CD4-positive, alpha-beta T cell treated with Interleukin-6 for 4 hours (primary cell): Measurements from ENCODE around the gene SKAP2.

Experiments used
- DNase-seq: peaks from one replicate; pipeline ENCODE4 v3.0.0-alpha.2; 2020; ENCODE audit warnings: mixed read lengths

SKAP2 gene

DNA sequence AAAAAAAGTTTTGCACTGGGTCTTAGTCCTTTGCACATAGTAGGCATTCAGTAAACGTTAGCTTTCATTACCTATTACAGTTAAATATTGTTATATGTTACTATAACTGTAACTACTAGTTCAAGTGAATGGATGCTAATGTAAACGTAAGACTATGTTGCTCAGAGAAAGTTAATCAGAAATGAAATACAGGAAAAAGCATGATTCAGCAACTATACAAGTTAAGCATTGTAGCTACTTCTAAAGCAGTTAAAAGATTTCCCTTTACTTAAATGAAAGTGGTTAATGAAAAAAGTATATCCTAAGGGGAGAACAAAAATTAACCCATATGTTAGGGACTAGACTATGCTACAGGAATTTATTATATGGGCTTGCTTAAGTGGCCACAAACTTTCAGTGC lies 121.2 kb downstream of the SKAP2 start:
- DNase-seq: no peak

- no peak for DNase-seq
Observed at GRCh38 chr7:26735976-26736600, 128.3 kb downstream of the SKAP2 start.

DNA sequence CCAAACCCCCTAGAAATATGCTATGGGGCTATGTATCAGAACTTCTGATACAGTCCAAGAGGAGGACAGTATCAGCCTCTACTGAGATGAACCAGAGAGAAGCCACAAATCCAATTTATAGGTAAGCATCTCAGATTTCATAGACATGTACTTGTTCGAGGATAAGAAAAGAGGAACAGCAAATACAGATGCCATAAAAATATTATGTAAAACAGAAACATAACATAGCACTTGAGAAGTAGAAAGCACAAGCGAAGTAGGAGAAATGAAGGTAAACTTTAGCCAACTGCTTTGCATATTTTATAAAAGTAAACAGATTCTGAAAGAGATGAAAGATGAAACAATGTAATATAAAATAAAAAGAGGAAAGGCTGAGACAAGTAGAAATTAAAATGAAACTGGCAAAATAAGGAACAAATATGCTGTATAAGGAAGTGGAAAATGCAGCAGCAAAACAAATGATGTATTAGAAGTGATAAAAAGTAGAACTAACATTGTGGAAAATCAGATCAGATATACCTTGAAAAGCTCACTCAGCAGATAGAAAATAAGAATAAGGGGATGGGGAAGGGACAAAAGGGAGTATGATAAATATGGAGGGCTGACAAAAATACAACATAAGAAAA lies 135.1 kb downstream of the SKAP2 start:
- DNase-seq: no peak

GRCh38 chr7:26726051-26726450 lies 138.3 kb downstream of the SKAP2 start:
- DNase-seq: no peak

GRCh38 chr7:26724795-26725194 lies 139.6 kb downstream of the SKAP2 start:
- DNase-seq: no peak

DNA sequence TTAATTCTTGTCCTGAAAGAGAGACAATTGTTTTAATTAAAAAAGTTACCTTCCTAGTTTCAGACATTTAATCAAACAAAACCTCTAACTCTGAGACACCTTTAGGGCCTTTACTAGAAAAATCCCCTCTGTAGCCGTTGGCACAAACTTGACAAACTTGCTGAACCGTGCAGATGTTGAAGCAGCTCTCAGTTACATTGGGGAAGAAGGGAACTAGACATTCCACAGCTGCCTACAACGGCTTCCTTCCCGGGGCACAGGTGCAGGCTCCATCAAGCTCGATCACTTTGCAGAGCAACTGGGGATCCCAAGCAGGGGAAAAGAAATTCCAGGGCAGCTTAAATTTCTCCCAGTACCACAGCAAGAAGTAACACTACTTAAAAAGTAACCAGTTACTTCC lies 141.3 kb downstream of the SKAP2 start:
- DNase-seq: no peak

GRCh38 chr7:26721450-26721849 lies 142.9 kb downstream of the SKAP2 start:
- DNase-seq: no peak

DNA sequence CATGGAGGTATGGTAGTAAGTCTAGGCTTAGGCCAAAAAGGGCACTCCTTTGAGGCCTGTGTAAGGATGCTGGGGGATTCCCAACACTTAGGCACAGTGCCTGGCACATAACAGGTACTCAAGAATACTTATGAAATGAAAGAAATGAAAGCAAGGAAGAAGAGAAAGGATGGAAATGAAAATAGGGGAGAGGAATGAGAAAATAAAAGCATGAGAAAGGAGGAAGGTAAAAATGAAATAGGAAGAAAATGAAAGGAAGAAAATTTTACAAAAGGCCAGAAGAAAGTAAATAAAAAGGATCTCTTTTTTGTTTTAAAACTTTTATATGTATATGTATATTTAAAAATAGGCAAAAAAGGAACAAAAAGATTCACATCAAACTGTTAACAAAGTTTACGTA lies 146.3 kb downstream of the SKAP2 start:
- no peak for DNase-seq

GRCh38 chr7:26714438-26714837 lies 150.0 kb downstream of the SKAP2 start:
- DNase-seq: no peak

DNA sequence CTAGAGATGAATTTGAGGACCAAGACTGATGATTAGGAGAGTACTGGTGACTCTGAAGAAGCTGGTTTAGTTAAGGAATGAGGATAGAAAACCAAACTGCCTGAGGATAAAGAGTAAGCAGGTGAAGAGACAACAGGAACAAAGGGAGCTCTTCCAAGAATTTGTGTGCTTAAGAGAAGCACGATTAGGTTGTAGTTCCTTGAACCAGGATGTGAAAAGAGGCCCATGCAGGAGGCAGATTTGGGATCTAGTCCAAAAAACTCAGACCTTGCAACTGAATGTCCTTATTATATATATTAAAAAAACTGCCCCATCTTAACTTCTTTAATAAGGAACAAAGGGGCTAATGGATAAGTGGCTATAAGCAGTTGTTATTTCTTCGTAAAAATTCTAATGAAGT lies 150.4 kb downstream of the SKAP2 start:
- DNase-seq: no peak

GRCh38 chr7:26709210-26709990 lies 155.0 kb downstream of the SKAP2 start:
- DNase-seq: no peak

DNA sequence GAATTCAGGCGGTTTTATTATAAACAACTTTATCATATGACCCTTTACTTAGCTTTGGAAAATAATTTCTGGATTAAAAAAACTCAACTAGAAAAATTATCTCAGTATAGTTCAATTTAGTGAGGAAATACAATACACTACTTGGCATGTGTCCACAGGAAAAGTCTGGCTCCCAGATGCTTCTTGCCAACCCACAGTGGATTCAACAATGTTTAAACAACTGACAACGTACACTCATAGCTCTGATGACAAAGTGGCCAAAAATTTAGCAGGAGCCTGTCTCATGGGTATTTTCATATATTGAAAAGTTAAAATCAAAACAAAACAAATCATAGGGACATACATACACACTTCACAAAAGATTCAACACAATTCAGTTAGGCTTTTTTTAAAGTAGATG lies 158.8 kb downstream of the SKAP2 start:
- no peak for DNase-seq

DNA sequence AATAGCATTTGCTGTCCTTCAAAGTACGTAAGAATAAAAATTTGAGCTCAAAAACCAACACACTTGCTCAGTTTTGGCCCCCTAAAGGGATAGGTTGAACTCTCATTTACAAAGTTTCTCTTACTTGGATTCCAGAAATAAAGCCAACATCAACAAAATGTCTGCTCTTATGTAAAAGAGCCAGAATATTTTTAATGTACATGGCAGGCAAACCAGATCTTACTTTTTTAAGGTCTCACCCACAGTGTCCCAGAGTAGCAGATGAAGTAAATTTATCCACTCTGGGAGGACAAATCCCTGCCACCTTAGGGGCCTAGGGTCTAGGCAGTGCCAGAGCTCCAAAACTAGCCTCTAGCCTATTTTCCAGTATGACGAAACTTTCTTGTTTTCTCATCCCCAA lies 159.6 kb downstream of the SKAP2 start:
- DNase-seq: no peak

DNA sequence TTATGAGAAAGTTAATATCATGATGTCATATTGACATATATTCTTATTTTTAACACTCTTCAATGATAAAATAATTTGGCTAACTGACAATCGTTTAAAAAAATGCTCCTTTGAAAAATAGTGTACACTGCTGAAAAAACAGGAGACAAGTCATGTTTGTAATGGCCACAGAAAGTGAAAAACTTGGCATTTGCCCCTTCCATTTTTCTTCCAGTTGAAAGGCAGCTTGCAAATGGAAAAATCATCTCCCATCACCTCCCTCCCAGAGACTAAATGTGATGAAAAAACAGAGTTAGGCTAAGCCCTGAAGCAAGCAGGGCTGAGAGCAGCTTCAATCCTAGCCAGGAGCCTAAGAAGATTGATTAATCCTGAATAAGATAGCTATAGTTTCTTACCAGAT lies 160.4 kb downstream of the SKAP2 start:
- DNase-seq: no peak

- no peak for DNase-seq
Observed at GRCh38 chr7:26700893-26701292, 163.5 kb downstream of the SKAP2 start.

- DNase-seq: no peak
Observed at GRCh38 chr7:26700386-26700785, 164.0 kb downstream of the SKAP2 start.

GRCh38 chr7:26699766-26700165 lies 164.6 kb downstream of the SKAP2 start:
- no peak for DNase-seq

- no peak for DNase-seq
Observed at GRCh38 chr7:26698806-26699205, 165.6 kb downstream of the SKAP2 start.

DNA sequence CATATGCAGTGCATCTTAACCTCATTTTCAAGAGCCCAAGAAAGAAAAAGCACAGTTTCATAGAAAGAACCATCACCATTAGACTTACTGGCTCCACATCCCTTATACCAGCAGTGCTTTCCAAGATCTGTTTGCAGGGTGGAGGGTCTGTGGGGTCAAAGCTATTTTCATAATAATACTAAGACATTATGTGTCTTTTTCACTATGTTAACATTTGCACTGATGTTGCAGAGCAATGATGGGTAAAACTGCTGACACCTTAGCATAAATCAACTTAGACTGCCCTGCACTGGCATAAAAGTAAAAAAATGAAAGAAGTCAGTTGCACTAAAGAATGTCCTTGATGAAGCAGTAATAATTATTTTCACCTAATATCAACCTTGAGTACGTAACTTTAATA lies 166.2 kb downstream of the SKAP2 start:
- DNase-seq: no peak

DNA sequence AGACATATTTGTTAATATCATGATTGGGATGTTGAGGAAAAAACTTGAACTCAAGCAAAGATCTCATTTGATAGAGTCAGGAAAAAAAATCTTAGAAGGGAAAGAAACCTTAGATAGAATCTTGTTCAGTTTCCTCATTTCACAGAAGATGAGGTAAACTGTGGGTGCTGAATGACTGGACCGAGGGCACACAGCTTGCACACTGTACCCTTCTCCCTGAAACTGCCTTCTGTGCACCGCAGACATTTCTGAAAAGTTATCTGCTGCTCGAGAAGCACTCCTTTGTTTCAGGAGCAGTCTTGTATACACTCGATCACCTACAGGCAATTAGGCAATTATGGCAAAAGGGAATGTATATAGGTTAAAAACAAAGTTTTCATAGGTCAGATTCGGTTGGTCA lies 167.4 kb downstream of the SKAP2 start:
- no peak for DNase-seq

- DNase-seq: no peak
Observed at GRCh38 chr7:26696161-26696560, 168.2 kb downstream of the SKAP2 start.

- no peak for DNase-seq
Observed at GRCh38 chr7:26694713-26695112, 169.7 kb downstream of the SKAP2 start.

GRCh38 chr7:26694141-26694540 lies 170.2 kb downstream of the SKAP2 start:
- DNase-seq: no peak

DNA sequence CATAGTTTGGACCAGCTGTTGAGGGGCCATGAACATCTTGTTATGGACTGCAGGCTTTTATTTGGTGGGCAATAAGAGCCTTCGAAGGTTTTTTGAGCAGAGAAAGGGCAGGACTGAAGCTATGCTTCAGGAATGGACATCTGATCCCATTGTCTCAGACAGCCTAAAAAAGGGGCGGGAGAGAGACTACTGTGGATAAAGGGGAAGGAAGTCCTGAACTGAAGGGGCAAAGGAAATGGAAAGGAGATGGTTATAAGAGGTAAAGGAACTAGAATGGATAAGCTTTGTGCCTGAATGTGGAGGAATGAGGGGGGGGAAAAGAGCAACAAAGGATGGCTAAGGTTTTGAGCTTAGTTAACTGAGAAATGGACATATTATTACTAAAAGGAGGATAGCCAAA lies 172.5 kb downstream of the SKAP2 start:
- no peak for DNase-seq
